ENCODE results near the gene ERG28. TPM values are rescaled to one million over a fixed set of nuclear protein-coding genes. Genes with fewer than 3 reads are reported as not detected.

ERG28 gene
- total RNA-seq, 2 donors from 2014 or later = 5.3 to 7.1 TPM

DNA sequence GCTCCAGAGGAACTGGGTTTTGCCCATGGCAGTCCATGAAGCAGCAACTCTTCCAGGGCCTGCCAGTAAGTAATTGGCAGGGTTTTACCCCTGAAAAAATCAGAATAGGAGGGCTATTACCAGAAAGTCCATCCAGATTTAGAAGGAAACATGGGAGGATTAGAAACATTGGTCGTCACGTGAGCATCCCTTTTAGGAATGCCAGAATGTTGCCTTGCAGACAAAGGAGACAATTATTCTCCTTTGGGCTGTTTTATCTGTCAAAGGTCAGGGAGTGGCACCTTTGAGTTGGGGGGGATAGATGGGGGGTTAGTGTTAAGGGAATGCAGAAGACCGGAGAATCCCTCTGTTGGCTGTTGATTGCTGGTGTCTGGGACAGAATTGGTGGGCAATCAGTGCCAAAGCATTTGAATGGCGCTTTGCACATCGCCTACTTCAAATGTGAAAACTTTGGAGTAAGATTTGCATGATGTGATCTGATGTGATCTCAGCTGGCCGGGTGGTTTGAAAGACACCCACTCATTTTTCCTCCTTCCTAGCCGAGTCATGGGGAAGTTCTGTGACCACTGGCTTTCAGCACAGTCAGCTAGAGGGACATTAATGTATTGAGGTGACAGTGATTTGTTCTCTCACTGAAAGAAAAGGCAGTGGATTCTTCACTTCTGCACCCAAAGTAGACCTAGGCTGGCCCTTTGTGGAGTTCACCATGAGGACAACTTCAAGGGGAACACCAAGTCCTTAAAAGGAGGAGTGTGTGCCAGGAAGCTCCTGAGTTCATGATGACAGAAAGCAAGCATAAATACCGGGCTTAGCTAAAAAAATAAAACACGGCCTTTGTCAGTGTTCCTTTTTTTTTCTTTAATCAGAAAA is 50.8 kb downstream of the ERG28 start:
- Histone ChIP-seq H3K27me3 (no peaks in the 10 kb centered on the region), H3K4me1 (peaks cover 0 to 30% of the 10 kb centered on the region in 2 donors), H3K4me3 (no peak overlapping the region), H3K27ac (peak overlapping the region; percentile 34 to 67), H3K9me3 (no peaks in the 10 kb centered on the region), H3K36me3 (no peaks in the 10 kb centered on the region)
- DNase-seq (ENCODE audit: low spot score) = peak; percentile 69
- TF ChIP-seq, protein P1, sequence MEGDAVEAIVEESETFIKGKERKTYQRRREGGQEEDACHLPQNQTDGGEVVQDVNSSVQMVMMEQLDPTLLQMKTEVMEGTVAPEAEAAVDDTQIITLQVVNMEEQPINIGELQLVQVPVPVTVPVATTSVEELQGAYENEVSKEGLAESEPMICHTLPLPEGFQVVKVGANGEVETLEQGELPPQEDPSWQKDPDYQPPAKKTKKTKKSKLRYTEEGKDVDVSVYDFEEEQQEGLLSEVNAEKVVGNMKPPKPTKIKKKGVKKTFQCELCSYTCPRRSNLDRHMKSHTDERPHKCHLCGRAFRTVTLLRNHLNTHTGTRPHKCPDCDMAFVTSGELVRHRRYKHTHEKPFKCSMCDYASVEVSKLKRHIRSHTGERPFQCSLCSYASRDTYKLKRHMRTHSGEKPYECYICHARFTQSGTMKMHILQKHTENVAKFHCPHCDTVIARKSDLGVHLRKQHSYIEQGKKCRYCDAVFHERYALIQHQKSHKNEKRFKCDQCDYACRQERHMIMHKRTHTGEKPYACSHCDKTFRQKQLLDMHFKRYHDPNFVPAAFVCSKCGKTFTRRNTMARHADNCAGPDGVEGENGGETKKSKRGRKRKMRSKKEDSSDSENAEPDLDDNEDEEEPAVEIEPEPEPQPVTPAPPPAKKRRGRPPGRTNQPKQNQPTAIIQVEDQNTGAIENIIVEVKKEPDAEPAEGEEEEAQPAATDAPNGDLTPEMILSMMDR (IDR thresholded peaks at IDR 0.05) = no peak

DNA sequence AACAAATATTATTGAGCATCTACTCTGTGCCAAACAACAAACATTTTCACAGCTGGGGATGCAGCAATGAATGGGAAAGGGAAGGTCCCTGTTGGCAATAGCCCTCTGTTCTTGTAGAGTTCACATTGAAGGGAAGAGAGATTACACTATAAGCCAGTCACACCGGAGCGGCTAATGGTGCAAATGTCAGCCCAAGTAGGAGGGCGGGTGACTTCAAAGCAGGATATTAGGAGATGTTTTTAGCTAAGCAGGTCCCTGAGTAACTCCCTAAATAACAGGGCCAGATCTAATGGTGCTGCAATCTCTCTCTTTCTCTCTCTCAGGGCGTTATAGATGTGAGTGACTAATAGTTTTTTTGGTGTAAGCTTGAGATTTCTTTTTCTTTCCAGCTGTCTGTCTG is 51.6 kb downstream of the ERG28 start:
- H3K4me1 ChIP-seq = peaks cover 0 to 35% of the 10 kb centered on the region in 2 donors
- TF ChIP-seq, protein P1 (IDR thresholded peaks at IDR 0.05) = no peak
- DNase-seq (ENCODE audit: low spot score) = no peak

DNA sequence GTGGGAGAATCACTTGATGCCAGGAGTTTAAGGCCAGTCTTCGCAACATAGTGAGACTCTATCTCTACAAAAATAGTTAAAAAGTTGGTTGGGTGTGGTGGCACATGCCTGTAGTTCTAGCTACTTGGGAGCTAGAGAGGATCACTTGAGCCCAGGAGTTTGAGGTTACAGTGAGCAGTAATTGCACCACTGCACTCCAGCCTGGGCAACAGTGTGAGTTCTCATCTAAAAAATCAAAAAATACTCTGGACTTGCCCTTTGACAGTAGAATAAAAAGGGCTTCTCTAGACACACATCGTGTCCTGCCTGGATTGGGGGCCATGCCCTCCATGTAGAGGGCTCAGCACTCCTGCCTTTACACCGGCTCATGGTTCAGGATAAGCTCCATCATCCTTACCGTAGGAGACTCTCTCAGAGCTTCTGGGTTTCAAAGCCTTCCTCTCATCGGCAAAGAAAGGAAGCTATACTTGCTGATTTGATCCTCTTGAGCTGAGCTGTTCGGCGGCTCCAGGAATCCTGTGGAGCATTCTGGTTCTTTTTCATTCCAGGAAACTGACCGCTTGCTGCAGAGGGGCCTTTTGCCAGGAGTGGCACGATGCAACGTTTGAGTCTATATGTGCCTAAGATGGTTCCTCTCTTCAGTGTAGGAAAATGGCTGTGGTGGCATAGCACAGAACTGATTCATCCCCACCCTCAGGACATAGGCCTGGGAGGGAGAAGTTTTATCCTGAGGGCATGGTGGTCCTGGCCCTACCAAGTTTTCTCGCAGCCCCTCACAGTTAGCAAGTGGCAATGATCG is 52.6 kb downstream of the ERG28 start:
- TF ChIP-seq, protein P1 (IDR thresholded peaks at IDR 0.05) = no peak
- H3K27me3 ChIP-seq = no peaks in the 10 kb centered on the region
- peaks cover 0 to 35% of the 10 kb centered on the region in 2 donors for H3K4me1 ChIP-seq
- no peaks in the 10 kb centered on the region for H3K36me3 ChIP-seq
- no peak for DNase-seq (ENCODE audit: low spot score)
- no peak overlapping the region for H3K4me3 ChIP-seq
- no peaks in the 10 kb centered on the region for H3K9me3 ChIP-seq
- H3K27ac ChIP-seq = no peak overlapping the region

More for the DNA sequence above, 51.6 kb downstream of the ERG28 start:
- Histone ChIP-seq H3K9me3 (no peaks in the 10 kb centered on the region), H3K36me3 (no peaks in the 10 kb centered on the region), H3K27me3 (no peaks in the 10 kb centered on the region), H3K27ac (peak overlapping the region; percentile 34 to 52), H3K4me3 (no peak overlapping the region)

DNA sequence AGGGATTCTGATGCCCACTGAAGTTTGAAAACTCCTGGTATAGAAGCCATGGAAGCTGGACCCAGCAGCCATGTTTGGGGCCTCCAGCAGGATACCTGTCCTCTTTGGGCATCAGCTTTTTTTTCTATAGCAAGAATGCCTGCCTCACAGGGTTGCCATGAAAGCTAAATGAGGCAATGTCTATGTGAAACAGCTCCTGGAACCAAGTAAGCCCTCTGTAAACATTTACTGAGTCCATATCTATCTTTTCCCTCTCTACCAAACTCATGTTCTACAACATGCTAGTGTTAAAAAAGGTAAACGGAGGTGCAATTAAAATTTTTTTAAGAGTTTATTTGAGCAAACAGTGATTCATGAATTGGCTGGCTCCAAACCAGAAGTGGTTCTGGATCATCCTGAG is 53.6 kb downstream of the ERG28 start:
- H3K4me3 ChIP-seq = no peak overlapping the region
- no peaks in the 10 kb centered on the region for H3K36me3 ChIP-seq
- TF ChIP-seq, protein P1 (IDR thresholded peaks at IDR 0.05) = no peak
- H3K9me3 ChIP-seq = no peaks in the 10 kb centered on the region
- no peaks in the 10 kb centered on the region for H3K27me3 ChIP-seq
- peaks cover 0 to 35% of the 10 kb centered on the region in 2 donors for H3K4me1 ChIP-seq
- no peak for DNase-seq (ENCODE audit: low spot score)
- H3K27ac ChIP-seq = no peak overlapping the region

DNA sequence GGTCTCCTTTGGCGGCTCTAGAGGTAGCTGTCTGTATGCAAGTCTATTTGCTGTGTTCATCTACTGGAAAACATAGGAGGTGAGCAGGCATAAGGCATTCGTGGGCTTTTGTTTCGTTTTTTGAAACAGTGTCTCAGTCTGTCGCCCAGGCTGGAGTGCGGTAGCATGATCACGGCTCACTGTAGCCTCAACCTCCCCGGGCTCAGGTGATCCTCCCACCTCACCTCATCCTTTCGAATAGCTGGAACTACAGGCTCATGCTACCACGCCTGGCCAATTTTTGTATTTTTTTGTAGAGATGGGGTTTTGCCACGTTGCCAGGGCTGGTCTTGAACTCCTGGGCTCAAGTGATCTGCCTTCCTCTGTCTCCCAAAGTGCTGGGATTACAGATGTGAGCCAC is 54.8 kb downstream of the ERG28 start:
- TF ChIP-seq, protein P1 (IDR thresholded peaks at IDR 0.05) = no peak
- Histone ChIP-seq H3K27ac (peak overlapping the region; percentile 21 to 35), H3K36me3 (no peaks in the 10 kb centered on the region), H3K4me3 (peak overlapping the region in 1 of 2 donors; percentile 18), H3K27me3 (no peaks in the 10 kb centered on the region), H3K9me3 (no peaks in the 10 kb centered on the region), H3K4me1 (peaks cover 0 to 35% of the 10 kb centered on the region in 2 donors)
- no peak for DNase-seq (ENCODE audit: low spot score)
